HEK293 (cell line): ENCODE measurements around the gene MUS81.

Experiments
- CTCF ChIA-PET: fragments of 350-600 bp; formaldehyde crosslinking; extraction: SDS; loops from one replicate; lab custom pipeline; 2021; ENCODE audit warnings: antibody characterized with exemption; lab: Yijun Ruan, JAX
- POLR2A ChIA-PET: fragments of 300-600 bp; formaldehyde crosslinking; extraction: SDS; loops from one replicate; lab custom pipeline; 2020; ENCODE audit warnings: antibody characterized with exemption, inconsistent platforms; lab: Yijun Ruan, JAX
- H3K27ac ChIP-seq: fragments of 200-500 bp; sonication (Bioruptor generic); 2 replicates; pipeline ENCODE4 v1.5.1; 2014; ENCODE audit warnings: low read depth, low read length, control low read depth, inconsistent platforms; ENCODE audit errors: extremely low read depth
- H3K36me3 ChIP-seq, 2 experiments: fragments of 200-500 bp in 1 of 2; sonication (Bioruptor generic) in 1 of 2; 1 replicate in 1 of 2; 2 replicates in 1 of 2; pipeline ENCODE4 v1.5.1; 2014 to 2017; ENCODE audit warnings: inconsistent platforms in 2 of 2, low read length in 2 of 2; ENCODE audit not compliant: control insufficient read depth in 2 of 2, insufficient read depth in 1 of 2
- H3K4me1 ChIP-seq: fragments of 200-500 bp; sonication (Bioruptor generic); 2 replicates; pipeline ENCODE4 v1.5.1; 2014; ENCODE audit warnings: mild to moderate bottlenecking, low read length, inconsistent platforms; ENCODE audit not compliant: control insufficient read depth, insufficient read depth
- H3K4me3 ChIP-seq: 2 replicates; pipeline ENCODE4 v1.5.1; 2011; ENCODE audit warnings: low read depth, mild to moderate bottlenecking, control low read depth, low read length, moderate library complexity
- H3K9me3 ChIP-seq: fragments of 200-500 bp; sonication (Bioruptor generic); 2 replicates; pipeline ENCODE4 v1.5.1; 2014; ENCODE audit warnings: low read depth, low read length, inconsistent platforms; ENCODE audit not compliant: control insufficient read depth, insufficient read depth
- BCL11A ChIP-seq: fragments of 450-650 bp; formaldehyde crosslinking; IDR thresholded peaks from 2 replicates; pipeline ENCODE4 v1.5.1; 2016; ENCODE audit warnings: low read depth, missing biosample characterization, missing genetic modification characterization
- ELK4 ChIP-seq: IDR thresholded peaks from 2 replicates; pipeline ENCODE4 v1.6.1; 2011; ENCODE audit warnings: mild to moderate bottlenecking, low read depth, low read length, borderline replicate concordance
- KLF1 ChIP-seq: fragments of 450-650 bp; formaldehyde crosslinking; IDR thresholded peaks from 2 replicates; pipeline ENCODE4 v1.5.1; 2016; ENCODE audit warnings: missing biosample characterization, missing genetic modification characterization
- KLF10 ChIP-seq: fragments of 450-650 bp; IDR thresholded peaks from 2 replicates; pipeline ENCODE4 v1.5.1; 2018; ENCODE audit warnings: missing biosample characterization, mild to moderate bottlenecking, missing genetic modification characterization
- KLF17 ChIP-seq: fragments of 450-650 bp; formaldehyde crosslinking; IDR thresholded peaks from 2 replicates; pipeline ENCODE4 v1.5.1; 2016; ENCODE audit warnings: missing biosample characterization, missing genetic modification characterization
- PATZ1 ChIP-seq: fragments of 450-650 bp; formaldehyde crosslinking; IDR thresholded peaks from 2 replicates; pipeline ENCODE4 v1.5.1; 2016; ENCODE audit warnings: missing biosample characterization, missing genetic modification characterization
- SP2 ChIP-seq: fragments of 450-650 bp; formaldehyde crosslinking; IDR thresholded peaks from 2 replicates; pipeline ENCODE4 v1.5.1; 2016; ENCODE audit warnings: missing biosample characterization, missing genetic modification characterization
- ZBTB20 ChIP-seq: fragments of 450-650 bp; formaldehyde crosslinking; IDR thresholded peaks from 2 replicates; pipeline ENCODE4 v1.5.1; 2016; ENCODE audit warnings: missing biosample characterization, missing genetic modification characterization
- ZBTB8A ChIP-seq: fragments of 450-650 bp; formaldehyde crosslinking; IDR thresholded peaks from 2 replicates; pipeline ENCODE4 v1.5.1; 2016; ENCODE audit warnings: missing biosample characterization, missing genetic modification characterization
- ZNF146 ChIP-seq: fragments of 450-650 bp; formaldehyde crosslinking; IDR thresholded peaks from 2 replicates; pipeline ENCODE4 v1.5.1; 2016; ENCODE audit warnings: missing biosample characterization, missing genetic modification characterization
- ZNF184 ChIP-seq: fragments of 450-650 bp; IDR thresholded peaks from 2 replicates; pipeline ENCODE4 v1.5.1; 2018; ENCODE audit warnings: missing biosample characterization, mild to moderate bottlenecking, missing genetic modification characterization
- ZNF211 ChIP-seq: fragments of 450-650 bp; formaldehyde crosslinking; IDR thresholded peaks from 2 replicates; pipeline ENCODE4 v1.5.1; 2016; ENCODE audit warnings: low read depth, missing biosample characterization, missing genetic modification characterization
- ZNF221 ChIP-seq: fragments of 450-650 bp; formaldehyde crosslinking; IDR thresholded peaks from 2 replicates; pipeline ENCODE4 v1.5.1; 2017; ENCODE audit warnings: missing biosample characterization, missing genetic modification characterization, borderline replicate concordance
- ZNF335 ChIP-seq: fragments of 450-650 bp; formaldehyde crosslinking; conservative IDR thresholded peaks from 2 replicates; pipeline ENCODE4 v1.5.1; 2016; ENCODE audit warnings: missing biosample characterization, missing genetic modification characterization
- ZNF341 ChIP-seq: fragments of 450-650 bp; formaldehyde crosslinking; IDR thresholded peaks from 2 replicates; pipeline ENCODE4; 2016; ENCODE audit warnings: low read depth, missing biosample characterization, missing genetic modification characterization
- ZNF398 ChIP-seq: fragments of 450-650 bp; formaldehyde crosslinking; IDR thresholded peaks from 2 replicates; pipeline ENCODE4 v1.5.1; 2017; ENCODE audit warnings: missing biosample characterization, missing genetic modification characterization
- ZNF48 ChIP-seq: fragments of 450-650 bp; formaldehyde crosslinking; IDR thresholded peaks from 2 replicates; pipeline ENCODE4 v1.5.1; 2016; ENCODE audit warnings: missing biosample characterization, missing genetic modification characterization
- ZNF513 ChIP-seq: fragments of 450-650 bp; IDR thresholded peaks from 2 replicates; pipeline ENCODE4 v1.5.1; 2018; ENCODE audit warnings: missing biosample characterization, missing genetic modification characterization
- ZNF555 ChIP-seq: fragments of 450-650 bp; formaldehyde crosslinking; conservative IDR thresholded peaks from 2 replicates; pipeline ENCODE4 v1.5.1; 2017; ENCODE audit warnings: missing biosample characterization, mild to moderate bottlenecking, missing genetic modification characterization, inconsistent platforms
- ZNF561 ChIP-seq: fragments of 450-650 bp; IDR thresholded peaks from 2 replicates; pipeline ENCODE4 v1.5.1; 2018; ENCODE audit warnings: missing biosample characterization, missing genetic modification characterization, borderline replicate concordance
- ZNF677 ChIP-seq: fragments of 450-650 bp; IDR thresholded peaks from 2 replicates; pipeline ENCODE4 v1.5.0; 2018; ENCODE audit warnings: missing biosample characterization, mild to moderate bottlenecking, missing genetic modification characterization, moderate library complexity
- ZNF785 ChIP-seq: fragments of 450-650 bp; formaldehyde crosslinking; IDR thresholded peaks from 2 replicates; pipeline ENCODE4 v1.5.1; 2016; ENCODE audit warnings: missing biosample characterization, missing genetic modification characterization
- ZSCAN16 ChIP-seq: fragments of 450-650 bp; formaldehyde crosslinking; IDR thresholded peaks from 2 replicates; pipeline ENCODE4 v1.5.1; 2016; ENCODE audit warnings: missing biosample characterization, missing genetic modification characterization

The MUS81 gene

GRCh38 chr11:65854852-65855837 is 5.1 kb upstream of the MUS81 start (continued):
- no peak for TF ChIP-seq ELK4
- no peak for TF ChIP-seq ZNF555
- no peak for TF ChIP-seq ZNF48

GRCh38 chr11:65855927-65856363 is 4.3 kb upstream of the MUS81 start:
- ChIA-PET POLR2A (no interaction called here), CTCF (no interaction called here)
- peak overlapping the region; percentile 95 for H3K4me3 ChIP-seq
- no peaks in the 10 kb centered on the region for H3K9me3 ChIP-seq
- H3K36me3 ChIP-seq = peaks cover 0 to 56% of the 10 kb centered on the region in 2 experiments; a peak in 1 of 3 replicates
- peaks cover 4% of the 10 kb centered on the region; the same call in 1 of the 2 replicates for H3K4me1 ChIP-seq
- H3K27ac ChIP-seq = no peak overlapping the region
- TF ChIP-seq ZNF184 (tag by site-specific recombination) (no peak), ZNF513 (no peak), ZNF398 (no peak), ZNF221 (tag by site-specific recombination) (no peak), BCL11A (tag by site-specific recombination) (no peak), ZNF146 (tag by site-specific recombination) (no peak), ZNF211 (tag by site-specific recombination) (no peak)

- peaks cover 0 to 54% of the 10 kb centered on the region in 2 experiments; a peak in 1 of 3 replicates for H3K36me3 ChIP-seq
- CTCF ChIA-PET = no interaction called here
- TF ChIP-seq SP2 (tag by site-specific recombination) (peak; percentile 79), ZBTB8A (tag by site-specific recombination) (peak; percentile 36; the same call in 1 of the 2 replicates), KLF17 (tag by site-specific recombination) (peak; percentile 32; the same call in 1 of the 2 replicates), KLF10 (tag by site-specific recombination) (peak; percentile 40; the same call in 1 of the 2 replicates), PATZ1 (tag by site-specific recombination) (peak; percentile 55; the same call in 1 of the 2 replicates), ZNF785 (no peak), ZSCAN16 (tag by site-specific recombination) (no peak), ZNF561 (tag by site-specific recombination) (no peak), ZNF341 (tag by site-specific recombination) (no peak), ZNF677 (tag by site-specific recombination) (no peak), ZBTB20 (tag by site-specific recombination) (peak; percentile 56; the same call in 1 of the 2 replicates), KLF1 (tag by site-specific recombination) (peak; percentile 61), ZNF335 (peak; percentile 85)
These were observed 3.3 kb upstream of the MUS81 start for GRCh38 chr11:65856689-65857499.

More at GRCh38 chr11:65856689-65857499, 3.3 kb upstream of the MUS81 start:
- peaks cover 4% of the 10 kb centered on the region; the same call in 1 of the 2 replicates for H3K4me1 ChIP-seq
- peak overlapping the region; percentile 95 for H3K4me3 ChIP-seq
- H3K27ac ChIP-seq = peak overlapping the region; percentile 79
- H3K9me3 ChIP-seq = no peaks in the 10 kb centered on the region
- POLR2A ChIA-PET = interaction anchor here (0.6 to 6.5 kb wide), 9 partner anchors 10 to 281 kb away, joined by 3 to 121 read pairs (median 5); partner anchors contain the start of genes BANF1, CCDC85B, EHBP1L1 and EIF1AD
